ENCODE data around the gene NANP. TPM values are rescaled to one million over a fixed set of nuclear protein-coding genes. Genes with fewer than 3 reads are reported as not detected.

The NANP gene
- total and polyA plus RNA-seq, 9 of the 15 experiments (the other 6 are each of a cell fraction or from before 2014, with no cell fraction given) = 5.4 to 8.4 (median 6.9) TPM

GRCh38 chr20:25623736-25624499 lies at the start of gene NANP (continued):
- peak; percentile 8 to 22 (median 8) for TF ChIP-seq YY1 (IDR thresholded peaks at IDR 0.05; ENCODE audit: borderline replicate concordance in 1 of 3, control insufficient read depth in 1 of 3, extremely low read depth in 1 of 3, insufficient read depth in 3 of 3, insufficient read length in 1 of 3, insufficient replicate concordance in 2 of 3, low read depth in 1 of 3, low read length in 2 of 3)
- TF ChIP-seq SMARCB1 (IDR thresholded peaks at IDR 0.05; ENCODE audit: insufficient read length, low read depth) = no peak
- no peak for TF ChIP-seq E2F3 (CRISPR knock-in tag; IDR thresholded peaks at IDR 0.05)
- peak; percentile 77 for TF ChIP-seq POLR2H (tag; IDR thresholded peaks at IDR 0.05; ENCODE audit: low read depth)
- TF ChIP-seq SIN3A (IDR thresholded peaks at IDR 0.05; ENCODE audit: borderline replicate concordance in 2 of 2, control insufficient read depth in 1 of 2, low read depth in 2 of 2, low read length in 2 of 2) = peak in 1 of 2 experiments; percentile 54; a peak in 1 of 4 replicates
- no peak for TF ChIP-seq SMAD2 (IDR thresholded peaks at IDR 0.05; ENCODE audit: low read depth, low read length)
- no peak for TF ChIP-seq ZNF224 (CRISPR knock-in tag; IDR thresholded peaks at IDR 0.05)
- no peak for TF ChIP-seq ILF3 (IDR thresholded peaks at IDR 0.05; ENCODE audit: borderline replicate concordance)
- TF ChIP-seq BRF2 (IDR thresholded peaks at IDR 0.05; ENCODE audit: borderline replicate concordance, insufficient read depth, insufficient read length) = no peak
- no peak for TF ChIP-seq RAD21 (CRISPR knock-in tag; conservative IDR thresholded peaks at IDR 0.05 in 1 of 2, IDR thresholded peaks at IDR 0.05 in 1 of 2)
- TF ChIP-seq GTF2F1 (IDR thresholded peaks at IDR 0.05; ENCODE audit: low read depth, low read length) = peak; percentile 67; the same call in 1 of the 2 replicates
- no peak for TF ChIP-seq ZNF778 (CRISPR knock-in tag; IDR thresholded peaks at IDR 0.05)
- TF ChIP-seq NR4A1 (CRISPR knock-in tag; IDR thresholded peaks at IDR 0.05) = no peak
- TF ChIP-seq NR4A1 (tag; IDR thresholded peaks at IDR 0.05) = no peak
- TF ChIP-seq ZNF57 (CRISPR knock-in tag; IDR thresholded peaks at IDR 0.05) = no peak
- TF ChIP-seq NR2C1 (IDR thresholded peaks at IDR 0.05) = no peak
- peak; percentile 41; the same call in 1 of the 2 replicates for TF ChIP-seq NR2C1 (tag; IDR thresholded peaks at IDR 0.05)
- TF ChIP-seq ZNF239 (CRISPR knock-in tag; IDR thresholded peaks at IDR 0.05) = no peak
- TF ChIP-seq BMI1 (IDR thresholded peaks at IDR 0.05; ENCODE audit: low read length) = no peak
- peak; percentile 28 for TF ChIP-seq TAF9B (IDR thresholded peaks at IDR 0.05; ENCODE audit: partially characterized antibody)
- TF ChIP-seq, protein P1, sequence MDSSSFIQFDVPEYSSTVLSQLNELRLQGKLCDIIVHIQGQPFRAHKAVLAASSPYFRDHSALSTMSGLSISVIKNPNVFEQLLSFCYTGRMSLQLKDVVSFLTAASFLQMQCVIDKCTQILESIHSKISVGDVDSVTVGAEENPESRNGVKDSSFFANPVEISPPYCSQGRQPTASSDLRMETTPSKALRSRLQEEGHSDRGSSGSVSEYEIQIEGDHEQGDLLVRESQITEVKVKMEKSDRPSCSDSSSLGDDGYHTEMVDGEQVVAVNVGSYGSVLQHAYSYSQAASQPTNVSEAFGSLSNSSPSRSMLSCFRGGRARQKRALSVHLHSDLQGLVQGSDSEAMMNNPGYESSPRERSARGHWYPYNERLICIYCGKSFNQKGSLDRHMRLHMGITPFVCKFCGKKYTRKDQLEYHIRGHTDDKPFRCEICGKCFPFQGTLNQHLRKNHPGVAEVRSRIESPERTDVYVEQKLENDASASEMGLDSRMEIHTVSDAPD (CRISPR knock-in tag; IDR thresholded peaks at IDR 0.05) = no peak
- TF ChIP-seq, protein P2, sequence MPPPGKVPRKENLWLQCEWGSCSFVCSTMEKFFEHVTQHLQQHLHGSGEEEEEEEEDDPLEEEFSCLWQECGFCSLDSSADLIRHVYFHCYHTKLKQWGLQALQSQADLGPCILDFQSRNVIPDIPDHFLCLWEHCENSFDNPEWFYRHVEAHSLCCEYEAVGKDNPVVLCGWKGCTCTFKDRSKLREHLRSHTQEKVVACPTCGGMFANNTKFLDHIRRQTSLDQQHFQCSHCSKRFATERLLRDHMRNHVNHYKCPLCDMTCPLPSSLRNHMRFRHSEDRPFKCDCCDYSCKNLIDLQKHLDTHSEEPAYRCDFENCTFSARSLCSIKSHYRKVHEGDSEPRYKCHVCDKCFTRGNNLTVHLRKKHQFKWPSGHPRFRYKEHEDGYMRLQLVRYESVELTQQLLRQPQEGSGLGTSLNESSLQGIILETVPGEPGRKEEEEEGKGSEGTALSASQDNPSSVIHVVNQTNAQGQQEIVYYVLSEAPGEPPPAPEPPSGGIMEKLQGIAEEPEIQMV (tag; conservative IDR thresholded peaks at IDR 0.05; ENCODE audit: low read depth) = no peak
